A549 (cell line): Measurements from ENCODE around the gene PHC2. TPM values are rescaled to one million over a fixed set of nuclear protein-coding genes. Genes with fewer than 3 reads are reported as not detected.

ENCODE experiments used
- ATAC-seq, 2 experiments: fragments of 200-7000 bp in 1 of 2; fragments of >200 bp in 1 of 2; cut with Nextera tagmentation in 1 of 2; cut with Tn5 transposase in 1 of 2; 3 replicates each; pipeline versions ENCODE4 v1.8.0 to v1.9.1; 2018 to 2020; ENCODE audit warnings: mild to moderate bottlenecking in 1 of 2, moderate library complexity in 1 of 2
- CTCF ChIA-PET: fragments of 300-600 bp; sonication (Branson Sonifier 250); formaldehyde crosslinking; extraction: SDS; loops from one replicate; lab custom pipeline; 2021; ENCODE audit warnings: antibody characterized with exemption, inconsistent platforms; lab: Yijun Ruan, JAX
- POLR2A ChIA-PET: fragments of 350-600 bp; formaldehyde crosslinking; extraction: SDS; loops from one replicate; lab custom pipeline; 2021; ENCODE audit warnings: antibody characterized with exemption, inconsistent platforms; lab: Yijun Ruan, JAX
- DNase-seq, 2 experiments: peaks; one replicate each; pipeline versions ENCODE4 v3.0.0 to v3.0.0-alpha.2; 2011 to 2016; ENCODE audit warnings: low read depth in 1 of 2, low spot score in 1 of 2
- FAIRE-seq: peaks from 2 replicates; lab custom pipeline; 2011; peaks lifted over from hg19 to GRCh38; lab: Jason Lieb, UNC
- H3K27ac ChIP-seq, 2 experiments: fragments of >200 bp; sonication (Bioruptor Twin); formaldehyde crosslinking; 3 replicates each; pipeline ENCODE4 v1.5.1; 2016 to 2017
- H3K4me1 ChIP-seq: fragments of >200 bp; sonication (Bioruptor Twin); formaldehyde crosslinking; 3 replicates; pipeline ENCODE4 v1.6.1; 2016
- H3K4me2 ChIP-seq: fragments of >200 bp; sonication (Bioruptor Twin); formaldehyde crosslinking; 3 replicates; pipeline ENCODE4 v1.6.1; 2016
- H3K4me3 ChIP-seq: fragments of >200 bp; sonication (Bioruptor Twin); formaldehyde crosslinking; 3 replicates; pipeline ENCODE4 v1.5.1; 2016
- H3K9me3 ChIP-seq: fragments of >200 bp; sonication (Bioruptor Twin); formaldehyde crosslinking; 3 replicates; pipeline ENCODE4 v1.6.1; 2016
- ATOH8 ChIP-seq: fragments of 250-450 bp; sonication (Bioruptor Pico); IDR thresholded peaks from 2 replicates; pipeline ENCODE4 v1.5.0; 2020; ENCODE audit warnings: low read depth, mild to moderate bottlenecking, moderate library complexity
- BCL3 ChIP-seq: fragments of >200 bp; sonication (Bioruptor Twin); formaldehyde crosslinking; IDR thresholded peaks from 3 replicates; pipeline ENCODE4 v1.6.1; 2016
- CBX2 ChIP-seq: fragments of 200-600 bp; sonication (generic); IDR thresholded peaks from 2 replicates; pipeline ENCODE4 v1.6.1; 2016; ENCODE audit warnings: low read depth, mild to moderate bottlenecking, borderline replicate concordance
- CBX8 ChIP-seq: fragments of 200-600 bp; sonication (generic); IDR thresholded peaks from 2 replicates; pipeline ENCODE4 v1.6.1; 2016
- CEBPB ChIP-seq, 2 experiments: fragments of >200 bp in 1 of 2; sonication (Bioruptor Twin) in 1 of 2; formaldehyde crosslinking in 1 of 2; IDR thresholded peaks; 2 replicates each; pipeline ENCODE4 v1.6.1; 2012 to 2016
- CHD2 ChIP-seq: fragments of 150-350 bp; IDR thresholded peaks from 2 replicates; pipeline ENCODE4 v1.6.1; 2014; ENCODE audit warnings: low read length; ENCODE audit not compliant: partially characterized antibody
- CHD4 ChIP-seq: fragments of 200-600 bp; sonication (generic); IDR thresholded peaks from 2 replicates; pipeline ENCODE4 v1.6.1; 2016; ENCODE audit warnings: antibody characterized with exemption, mild to moderate bottlenecking, borderline replicate concordance
- CTCF ChIP-seq: fragments of >200 bp; sonication (Bioruptor Twin); formaldehyde crosslinking; IDR thresholded peaks from 3 replicates; pipeline ENCODE4 v1.5.1; 2016
- ELK1 ChIP-seq: fragments of 150-350 bp; IDR thresholded peaks from 2 replicates; pipeline ENCODE4 v1.6.1; 2014; ENCODE audit warnings: low read depth, mild to moderate bottlenecking, low read length
- EP300 ChIP-seq, 2 experiments: fragments of >200 bp; sonication (Bioruptor Twin); formaldehyde crosslinking; IDR thresholded peaks; 2 replicates in 1 of 2; 3 replicates in 1 of 2; pipeline ENCODE4 v1.6.1; 2016 to 2017
- FOSB ChIP-seq: fragments of 250-450 bp; sonication (Bioruptor Pico); IDR thresholded peaks from 2 replicates; pipeline ENCODE4 v1.5.0; 2020; ENCODE audit warnings: mild to moderate bottlenecking, moderate library complexity
- FOSL2 ChIP-seq, 2 experiments: fragments of 450-650 bp in 1 of 2; fragments of >200 bp in 1 of 2; sonication (Bioruptor Twin) in 1 of 2; formaldehyde crosslinking; IDR thresholded peaks; 2 replicates each; pipeline versions ENCODE4 v1.5.0 to v1.6.1; 2016 to 2020; ENCODE audit warnings: mild to moderate bottlenecking in 1 of 2, moderate library complexity in 1 of 2
- FOXS1 ChIP-seq: fragments of 250-450 bp; sonication (Bioruptor Pico); IDR thresholded peaks from 2 replicates; pipeline ENCODE4 v1.5.0; 2020; ENCODE audit warnings: mild to moderate bottlenecking, moderate library complexity
- GATA3 ChIP-seq: IDR thresholded peaks from 2 replicates; pipeline ENCODE4 v1.6.1; 2012; ENCODE audit warnings: borderline replicate concordance
- HES2 ChIP-seq: fragments of >200 bp; sonication (Bioruptor Twin); formaldehyde crosslinking; IDR thresholded peaks from 2 replicates; pipeline ENCODE4 v1.6.1; 2016
- HMGXB4 ChIP-seq: fragments of 250-450 bp; sonication (Bioruptor Pico); IDR thresholded peaks from 2 replicates; pipeline ENCODE4 v1.5.0; 2021; ENCODE audit warnings: mild to moderate bottlenecking, moderate library complexity, borderline replicate concordance
- HOXB13 ChIP-seq: fragments of 250-450 bp; sonication (Bioruptor Pico); IDR thresholded peaks from 2 replicates; pipeline ENCODE4 v1.5.0; 2020; ENCODE audit warnings: low read depth, mild to moderate bottlenecking, moderate library complexity
- HOXB5 ChIP-seq: fragments of 250-450 bp; sonication (Bioruptor Pico); IDR thresholded peaks from 2 replicates; pipeline ENCODE4 v1.5.0; 2020; ENCODE audit warnings: mild to moderate bottlenecking, moderate library complexity
- NFE2L2 ChIP-seq: fragments of 150-350 bp; conservative IDR thresholded peaks from 2 replicates; pipeline ENCODE4 v1.6.1; 2014; ENCODE audit warnings: low read length
- PBX3 ChIP-seq: IDR thresholded peaks from 2 replicates; pipeline ENCODE4 v1.6.1; 2012
- PHF8 ChIP-seq: fragments of 200-600 bp; sonication (generic); IDR thresholded peaks from 2 replicates; pipeline ENCODE4 v1.6.1; 2016; ENCODE audit warnings: low read depth, mild to moderate bottlenecking, antibody characterized with exemption, moderate library complexity, borderline replicate concordance
- POLR2A ChIP-seq: IDR thresholded peaks from 2 replicates; pipeline ENCODE4 v1.6.1; 2012; ENCODE audit warnings: mild to moderate bottlenecking, low read length
- RNF2 ChIP-seq: fragments of 200-600 bp; sonication (generic); IDR thresholded peaks from 2 replicates; pipeline ENCODE4 v1.6.1; 2016; ENCODE audit warnings: low read depth, mild to moderate bottlenecking, antibody characterized with exemption, moderate library complexity, borderline replicate concordance
- SREBF2 ChIP-seq: fragments of 450-650 bp; IDR thresholded peaks from 2 replicates; pipeline ENCODE4 v1.6.1; 2014; ENCODE audit warnings: mild to moderate bottlenecking, moderate library complexity
- USF2 ChIP-seq: fragments of 450-650 bp; IDR thresholded peaks from 2 replicates; pipeline ENCODE4 v1.6.1; 2014; ENCODE audit warnings: antibody characterized with exemption
- ZC3H11A ChIP-seq: fragments of 450-650 bp; IDR thresholded peaks from 2 replicates; pipeline ENCODE4 v1.6.1; 2014; ENCODE audit warnings: antibody characterized with exemption, mild to moderate bottlenecking
- ZSCAN20 ChIP-seq: fragments of 250-450 bp; sonication (Bioruptor Pico); IDR thresholded peaks from 2 replicates; pipeline ENCODE4 v1.8.0; 2022; ENCODE audit warnings: mild to moderate bottlenecking, moderate library complexity
- WGBS: methylation state at CpG from one replicate; pipeline ENCODE4 v1.1.6; 2017; ENCODE audit errors: missing lambda C conversion rate; 5-methylcytosine and 5-hydroxymethylcytosine counted together
- polyA plus RNA-seq, 4 experiments: library from polyadenylated mRNA; depleted of rRNA in 3 of 4; stranded (reverse); fragments of >200 nt; fragmentation: RNase III in 1 of 4; extraction: RNeasy Plus Mini Kit Qiagen cat#74134 plus additional on column Dnase treatment in 1 of 4; gene quantifications; 2 replicates in 3 of 4; 3 replicates in 1 of 4; pipeline ENCODE4 v1.2.3, GENCODE V29; 2011 to 2017

PHC2 gene
- polyA plus RNA-seq, 2 of the 4 experiments (the other 2 are of a cell fraction), result 29.9 to 33.2 TPM

- Histone ChIP-seq H3K27ac (no peak overlapping the region), H3K4me1 (peaks cover 9% of the 10 kb centered on the region), H3K4me2 (no peak overlapping the region; the same call in 2 of the 3 replicates), H3K4me3 (no peak overlapping the region), H3K9me3 (no peaks in the 10 kb centered on the region)
- DNase-seq (no peak), ATAC-seq (no peak), FAIRE-seq (no peak)
- ChIA-PET POLR2A (no interaction called here), CTCF (interaction anchor here (8.3 kb wide), 1 partner anchor 178 kb away, joined by 74 read pairs; no protein-coding TSS in a partner anchor)
- TF ChIP-seq ZSCAN20 (CRISPR knock-in tag), result no peak
- no peak for TF ChIP-seq CHD2
- no peak for TF ChIP-seq HES2
- TF ChIP-seq CBX8, result no peak
- TF ChIP-seq HMGXB4 (CRISPR knock-in tag), result no peak
- no peak for TF ChIP-seq PHF8
- no peak for TF ChIP-seq FOSL2 (IDR thresholded peaks at IDR 0.05)
- TF ChIP-seq FOSL2 (CRISPR knock-in tag; IDR thresholded peaks at IDR 0.05), result no peak
- TF ChIP-seq FOSB (CRISPR knock-in tag), result no peak
- TF ChIP-seq HOXB13, result no peak
- TF ChIP-seq CEBPB (IDR thresholded peaks at IDR 0.05), result no peak
- TF ChIP-seq ZC3H11A, result no peak
- no peak for TF ChIP-seq ATOH8 (CRISPR knock-in tag)
- no peak for TF ChIP-seq RNF2
- no peak for TF ChIP-seq CHD4
- no peak for TF ChIP-seq FOXS1
- no peak for TF ChIP-seq CTCF
These were observed 43.0 kb upstream of the PHC2 start for GRCh38 chr1:33473900-33474299.

GRCh38 chr1:33472269-33472980 lies 41.5 kb upstream of the PHC2 start, which contains the start of gene ZSCAN20:
ZSCAN20 (plus strand) TSS chr1:33472645; CDS start chr1:33479289, 6,644 bp downstream.
- H3K27ac ChIP-seq, result peak within 1 kb of the TSS; percentile 78 to 87
- H3K9me3 ChIP-seq, result no peaks in the 10 kb centered on the region
- DNase-seq (peak; percentile 80 to 95), ATAC-seq (peak; percentile 96 to 98), FAIRE-seq (no peak)
- H3K4me3 ChIP-seq, result peak within 1 kb of the TSS; percentile 91
- ChIA-PET CTCF (interaction anchor here (1.4 to 8.3 kb wide), 3 partner anchors 13 to 177 kb away, joined by 3 to 74 read pairs (median 37); no protein-coding TSS in a partner anchor), POLR2A (no interaction called here)
- WGBS, result 0% methylated on average over 15 of the region's 38 CpGs
- peaks cover 9% of the 10 kb centered on the region for H3K4me1 ChIP-seq
- H3K4me2 ChIP-seq, result peak within 1 kb of the TSS; percentile 98
- TF ChIP-seq HOXB5 (no peak), CBX2 (no peak), NFE2L2 (no peak), GATA3 (no peak), ELK1 (no peak), PBX3 (peak; percentile 89), POLR2A (peak; percentile 53), FOSL2 (IDR thresholded peaks at IDR 0.05) (no peak), FOSL2 (CRISPR knock-in tag; IDR thresholded peaks at IDR 0.05) (no peak), ZSCAN20 (CRISPR knock-in tag) (no peak), USF2 (no peak), CEBPB (IDR thresholded peaks at IDR 0.05) (no peak), EP300 (IDR thresholded peaks at IDR 0.05) (no peak), SREBF2 (no peak), BCL3 (0 out of 3 replicates have a peak, but pooled peaks have one; percentile 37), PHF8 (peak; percentile 47; the same call in 1 of the 2 replicates)
